ENCODE data around the gene TRERF1.

- TF ChIP-seq, protein P1, sequence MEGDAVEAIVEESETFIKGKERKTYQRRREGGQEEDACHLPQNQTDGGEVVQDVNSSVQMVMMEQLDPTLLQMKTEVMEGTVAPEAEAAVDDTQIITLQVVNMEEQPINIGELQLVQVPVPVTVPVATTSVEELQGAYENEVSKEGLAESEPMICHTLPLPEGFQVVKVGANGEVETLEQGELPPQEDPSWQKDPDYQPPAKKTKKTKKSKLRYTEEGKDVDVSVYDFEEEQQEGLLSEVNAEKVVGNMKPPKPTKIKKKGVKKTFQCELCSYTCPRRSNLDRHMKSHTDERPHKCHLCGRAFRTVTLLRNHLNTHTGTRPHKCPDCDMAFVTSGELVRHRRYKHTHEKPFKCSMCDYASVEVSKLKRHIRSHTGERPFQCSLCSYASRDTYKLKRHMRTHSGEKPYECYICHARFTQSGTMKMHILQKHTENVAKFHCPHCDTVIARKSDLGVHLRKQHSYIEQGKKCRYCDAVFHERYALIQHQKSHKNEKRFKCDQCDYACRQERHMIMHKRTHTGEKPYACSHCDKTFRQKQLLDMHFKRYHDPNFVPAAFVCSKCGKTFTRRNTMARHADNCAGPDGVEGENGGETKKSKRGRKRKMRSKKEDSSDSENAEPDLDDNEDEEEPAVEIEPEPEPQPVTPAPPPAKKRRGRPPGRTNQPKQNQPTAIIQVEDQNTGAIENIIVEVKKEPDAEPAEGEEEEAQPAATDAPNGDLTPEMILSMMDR (conservative IDR thresholded peaks at IDR 0.05; ENCODE audit: low read depth, low read length), result no peak
- TF ChIP-seq NFE2L2 (IDR thresholded peaks at IDR 0.05; ENCODE audit: low read depth, low read length) (no peak), CEBPB (IDR thresholded peaks at IDR 0.05; ENCODE audit: low read depth, low read length) (no peak), RFX5 (IDR thresholded peaks at IDR 0.05; ENCODE audit: low read depth, low read length) (no peak), RCOR1 (IDR thresholded peaks at IDR 0.05; ENCODE audit: insufficient replicate concordance, low read length) (no peak), POLR2A (IDR thresholded peaks at IDR 0.05; ENCODE audit: low read depth, low read length) (no peak), RAD21 (IDR thresholded peaks at IDR 0.05; ENCODE audit: low read length) (no peak), MAFK (IDR thresholded peaks at IDR 0.05; ENCODE audit: low read depth, low read length) (no peak), CHD1 (IDR thresholded peaks at IDR 0.05; ENCODE audit: low read depth, low read length) (no peak), SMC3 (IDR thresholded peaks at IDR 0.05; ENCODE audit: low read depth, low read length) (no peak), FOS (IDR thresholded peaks at IDR 0.05; ENCODE audit: low read depth, low read length) (no peak), ELK1 (IDR thresholded peaks at IDR 0.05; ENCODE audit: borderline replicate concordance, low read depth, low read length) (no peak), MXI1 (IDR thresholded peaks at IDR 0.05; ENCODE audit: borderline replicate concordance, low read depth, low read length) (peak; percentile 95)
These were observed 107.0 kb downstream of the TRERF1 start for GRCh38 chr6:42344756-42345155.

All from IMR-90 (cell line).